Panc1 (cell line): ENCODE data around the gene GNAS-AS1.

Source experiments
- CTCF ChIP-seq: fragments of 450-650 bp; IDR thresholded peaks from 2 replicates; pipeline ENCODE4 v1.5.1; 2017; ENCODE audit warnings: mild to moderate bottlenecking
- POLR2AphosphoS5 ChIP-seq: IDR thresholded peaks from 2 replicates; pipeline ENCODE4 v1.6.1; 2012; ENCODE audit warnings: mild to moderate bottlenecking, low read depth, low read length, moderate library complexity
- SIN3A ChIP-seq: IDR thresholded peaks from 2 replicates; pipeline ENCODE4 v1.6.1; 2012; ENCODE audit warnings: low read depth, mild to moderate bottlenecking, low read length, moderate library complexity, borderline replicate concordance; ENCODE audit not compliant: insufficient read depth
- TCF7L2 ChIP-seq: IDR thresholded peaks from 2 replicates; pipeline ENCODE4 v1.6.1; 2011; ENCODE audit warnings: mild to moderate bottlenecking, low read depth, low read length, inconsistent platforms

DNA sequence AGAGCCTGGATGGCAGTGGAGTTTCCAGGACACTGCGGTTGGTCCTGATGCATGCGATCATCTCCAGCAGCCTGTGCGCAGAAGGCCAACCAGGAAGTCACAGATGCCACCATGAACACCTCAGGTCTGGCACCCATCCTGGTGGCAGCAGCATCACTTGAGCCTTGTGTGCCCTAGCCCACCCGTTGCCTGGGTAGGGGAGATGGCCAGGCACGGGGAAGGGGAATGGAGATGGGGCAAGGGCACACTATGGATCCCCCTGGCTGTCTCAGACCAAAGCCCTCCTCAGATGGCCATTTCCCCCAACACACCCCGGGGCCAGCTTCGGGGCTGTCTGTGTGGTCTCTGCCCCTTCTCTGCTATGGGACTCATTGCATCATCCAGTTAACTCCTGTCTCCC, 58.3 kb downstream of the GNAS-AS1 start:
- TF ChIP-seq CTCF (no peak), TCF7L2 (no peak), POLR2AphosphoS5 (no peak), SIN3A (no peak)
